Measurements from ENCODE around the gene NKD2.

NKD2 gene

GRCh38 chr5:1047332-1047965, 38.8 kb downstream of the NKD2 start:
- DNase-seq: no peak

- no peak for DNase-seq
Measured at GRCh38 chr5:1048162-1048721, 39.6 kb downstream of the NKD2 start.

- no peak for DNase-seq
Measured at GRCh38 chr5:1048861-1049838, 40.5 kb downstream of the NKD2 start.

GRCh38 chr5:1050423-1051365, 42.1 kb downstream of the NKD2 start:
- DNase-seq: no peak

- DNase-seq: no peak
Measured at GRCh38 chr5:1051366-1051720, 42.7 kb downstream of the NKD2 start.

GRCh38 chr5:1052076-1052475, 43.5 kb downstream of the NKD2 start:
- no peak for DNase-seq

GRCh38 chr5:1052641-1053390, 44.2 kb downstream of the NKD2 start:
- no peak for DNase-seq

GRCh38 chr5:1053391-1054017, 44.9 kb downstream of the NKD2 start:
- DNase-seq: no peak

GRCh38 chr5:1054018-1054798, 45.6 kb downstream of the NKD2 start:
- DNase-seq: no peak

- DNase-seq: no peak
Measured at GRCh38 chr5:1054799-1055775, 46.5 kb downstream of the NKD2 start.

GRCh38 chr5:1055896-1056610, 47.5 kb downstream of the NKD2 start:
- DNase-seq: no peak

- no peak for DNase-seq
Measured at GRCh38 chr5:1056611-1057484, 48.2 kb downstream of the NKD2 start.

- DNase-seq: no peak
Measured at GRCh38 chr5:1057485-1058082, 49.0 kb downstream of the NKD2 start.

GRCh38 chr5:1058083-1058945, 49.7 kb downstream of the NKD2 start:
- DNase-seq: no peak

- DNase-seq: no peak
Measured at GRCh38 chr5:1058988-1059883, 50.6 kb downstream of the NKD2 start.
